GM18520 (cell line): Measurements from ENCODE around the gene NTMT1.
"Not testable (repeated sequence)": the region's sequence is repeated elsewhere in the genome, so short reads cannot be mapped to it uniquely, and the experiment has no call there.

Source experiments
- ATAC-seq: cut with Tn5 transposase; IDR thresholded peaks from one replicate; pipeline ENCODE4 v1.9.1; 2021; ENCODE audit not compliant: unreplicated experiment

NTMT1 gene

DNA sequence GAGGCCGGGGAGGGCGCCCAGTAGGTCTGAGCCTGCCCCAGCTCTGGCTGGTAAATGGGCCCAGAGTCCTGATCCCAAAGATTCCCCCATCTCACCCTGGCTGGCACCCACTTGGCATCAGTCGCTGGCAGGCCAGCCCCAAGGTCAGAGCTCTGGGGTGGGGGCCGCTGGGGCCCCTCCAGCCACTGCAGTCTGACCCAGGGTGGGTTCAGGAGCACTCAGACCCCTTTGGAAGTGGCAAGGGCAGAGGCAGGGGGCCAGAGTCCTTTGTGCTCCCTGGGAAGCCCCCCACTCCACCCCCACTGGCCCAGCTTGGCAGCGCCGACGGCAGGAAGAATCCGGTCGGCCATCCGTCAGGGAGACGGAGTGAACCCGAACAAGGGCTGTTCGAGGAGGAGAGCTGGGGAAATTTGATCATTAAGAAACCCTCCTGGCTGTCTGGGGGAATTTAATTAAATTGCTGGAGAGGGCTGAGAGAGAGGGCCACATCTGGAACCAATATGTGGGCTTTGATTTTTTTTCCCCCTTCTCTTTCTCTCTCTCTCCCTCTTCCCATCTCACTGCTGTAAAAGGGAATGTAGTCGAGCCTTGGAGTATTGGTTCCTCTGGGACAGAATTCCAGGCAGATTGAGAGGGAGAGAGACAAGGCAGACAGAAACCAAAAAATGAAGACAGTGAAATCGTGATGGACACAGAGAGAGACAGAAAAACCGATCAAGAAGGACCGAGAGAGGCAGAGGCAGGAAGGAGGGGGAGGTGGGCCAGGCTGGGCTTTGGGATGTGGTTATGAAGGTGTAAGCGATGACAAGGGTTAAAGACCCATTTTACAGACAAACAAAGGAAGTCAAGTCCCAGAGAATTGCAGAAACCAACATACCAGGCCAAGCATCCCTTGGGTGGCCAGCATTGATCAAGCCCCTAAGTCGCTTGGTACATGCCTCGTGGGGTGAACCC is 24.0 kb downstream of the NTMT1 start:
- no peak for ATAC-seq

DNA sequence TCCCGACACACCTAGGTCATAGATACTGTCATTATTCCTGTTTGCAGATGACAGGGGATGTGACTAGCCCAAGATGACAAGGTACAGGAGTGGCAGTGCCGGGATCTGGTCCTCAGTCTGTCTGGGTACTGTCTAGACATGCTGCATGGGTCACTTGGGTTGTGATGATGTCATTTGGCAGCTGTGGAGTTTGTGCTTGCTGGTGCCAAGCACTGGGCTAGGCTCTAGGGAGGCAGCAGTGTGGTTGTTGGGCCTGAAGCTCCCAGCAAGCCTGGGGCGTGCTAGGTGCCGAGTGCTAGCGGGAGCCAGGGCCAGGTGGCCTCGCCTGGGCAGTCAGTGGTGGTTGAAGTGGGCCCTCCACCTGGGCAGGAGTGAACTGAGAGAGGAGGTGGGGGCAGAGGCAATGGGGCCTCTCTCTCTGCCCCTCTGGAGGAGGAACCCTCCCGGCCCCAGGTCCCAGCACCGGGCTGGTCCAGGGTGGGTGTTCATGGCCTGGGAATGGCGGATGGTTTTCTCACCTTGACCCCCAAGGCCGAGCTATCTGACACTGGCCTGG is 24.8 kb downstream of the NTMT1 start:
- no peak for ATAC-seq

DNA sequence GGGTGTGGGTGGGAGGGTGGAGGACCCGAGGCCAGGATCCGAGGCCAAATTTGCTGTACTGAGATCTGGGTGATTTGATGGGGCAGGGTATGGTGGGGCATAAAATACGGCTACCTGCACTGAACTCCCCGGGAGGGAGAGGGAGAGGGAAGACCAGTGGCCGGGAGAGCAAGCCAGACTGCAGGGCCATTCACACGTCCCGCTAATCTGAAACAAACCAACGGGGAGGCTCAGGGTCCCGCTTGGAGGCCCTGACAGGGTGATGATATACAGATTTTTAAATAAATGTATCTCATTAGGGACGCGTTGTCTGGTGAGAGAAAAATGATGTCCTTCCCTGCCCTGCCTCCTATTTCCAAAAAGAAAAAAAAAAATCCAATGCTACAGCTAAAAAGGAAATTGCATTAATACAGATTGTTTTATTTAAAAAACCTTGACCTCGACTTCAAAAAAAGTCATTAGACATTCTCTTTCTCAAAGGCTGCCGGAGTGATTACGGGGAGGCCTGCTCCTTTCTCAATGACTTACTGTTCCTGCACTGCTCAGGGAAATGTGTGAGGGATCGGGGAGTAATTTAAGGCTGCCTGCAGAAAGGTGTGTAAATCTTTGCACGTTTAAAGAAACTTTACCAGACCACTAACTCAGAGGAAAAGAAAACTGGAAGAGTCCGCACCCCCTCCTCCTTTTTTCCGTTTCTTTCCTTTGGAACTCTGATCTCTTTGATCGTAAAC is 28.0 kb downstream of the NTMT1 start:
- no peak for ATAC-seq

DNA sequence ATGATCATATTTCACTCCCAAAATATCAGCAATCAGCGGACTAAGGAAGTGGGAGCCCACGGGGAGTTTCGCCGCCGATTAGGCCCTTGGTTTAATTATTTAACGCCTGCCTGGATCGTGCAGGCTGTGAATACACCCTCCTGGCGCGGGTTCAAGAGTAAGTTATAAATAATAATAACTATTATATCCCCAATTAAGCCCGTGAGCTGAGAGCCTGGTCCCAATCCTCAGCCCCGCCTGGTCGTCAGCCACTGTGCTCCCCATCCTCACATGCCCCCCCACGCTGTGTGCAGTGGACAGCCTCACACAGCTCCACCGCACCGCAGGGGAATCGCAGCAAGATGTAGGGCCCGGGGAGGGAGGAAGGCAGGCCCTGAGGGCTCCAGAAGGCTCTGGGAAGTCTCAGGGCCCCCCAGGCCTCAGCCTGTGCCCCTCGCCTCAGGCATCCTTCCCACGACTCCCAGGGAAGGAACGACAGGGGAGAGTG is 28.6 kb downstream of the NTMT1 start:
- ATAC-seq = no peak

DNA sequence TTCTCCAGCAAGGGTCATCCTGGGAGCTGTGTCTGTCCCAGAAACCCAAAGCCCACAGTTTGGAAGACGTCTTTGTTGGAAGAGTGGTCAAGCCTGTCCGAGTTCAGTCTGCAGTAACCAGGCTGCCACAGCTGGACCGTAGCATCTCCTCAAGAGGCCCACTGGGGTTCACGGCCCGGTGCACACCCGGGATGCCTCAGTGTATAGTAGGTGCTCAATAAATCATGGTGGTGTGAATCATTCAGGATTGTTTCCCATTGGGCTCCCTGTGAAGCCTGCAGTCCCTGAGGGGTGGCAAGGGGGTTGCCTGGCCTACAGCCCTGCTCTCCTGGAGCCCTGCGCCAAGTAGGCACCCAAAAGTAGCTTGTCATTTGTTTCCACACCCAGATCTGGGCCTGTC is 29.2 kb downstream of the NTMT1 start:
- no peak for ATAC-seq

- no peak for ATAC-seq
These were observed 29.7 kb downstream of the NTMT1 start for GRCh38 chr9:129655696-129656095.

DNA sequence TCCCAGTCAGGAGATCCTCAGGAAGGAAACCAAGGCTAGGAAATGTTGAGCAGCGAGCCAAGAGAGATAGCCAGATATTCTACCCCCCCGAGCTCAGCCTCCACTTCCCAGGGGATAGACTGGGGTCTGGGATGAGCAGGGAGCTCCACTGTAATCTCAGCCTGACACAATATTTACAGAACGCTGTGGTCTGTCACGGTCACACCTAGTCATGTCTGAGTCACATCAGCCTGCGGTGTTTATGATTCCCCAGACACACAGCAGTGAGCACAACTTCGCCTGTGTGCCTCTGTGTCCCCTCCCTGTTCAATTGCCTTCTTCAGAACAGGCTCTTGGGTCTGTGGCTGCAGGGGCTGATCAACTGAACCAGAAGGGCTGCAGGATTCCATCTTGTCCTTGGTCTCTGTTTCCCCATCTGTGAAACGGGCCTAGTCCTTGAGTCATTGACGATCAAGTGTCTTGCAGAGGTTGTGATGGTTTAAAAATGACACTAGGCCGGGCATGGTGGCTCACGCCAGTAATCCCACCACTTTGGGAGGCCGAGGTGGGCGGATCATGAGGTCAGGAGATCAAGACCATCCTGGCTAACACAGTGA is 30.9 kb downstream of the NTMT1 start:
- ATAC-seq = no peak

- no peak for ATAC-seq
These were observed 35.1 kb downstream of the NTMT1 start for GRCh38 chr9:129661029-129661428.

DNA sequence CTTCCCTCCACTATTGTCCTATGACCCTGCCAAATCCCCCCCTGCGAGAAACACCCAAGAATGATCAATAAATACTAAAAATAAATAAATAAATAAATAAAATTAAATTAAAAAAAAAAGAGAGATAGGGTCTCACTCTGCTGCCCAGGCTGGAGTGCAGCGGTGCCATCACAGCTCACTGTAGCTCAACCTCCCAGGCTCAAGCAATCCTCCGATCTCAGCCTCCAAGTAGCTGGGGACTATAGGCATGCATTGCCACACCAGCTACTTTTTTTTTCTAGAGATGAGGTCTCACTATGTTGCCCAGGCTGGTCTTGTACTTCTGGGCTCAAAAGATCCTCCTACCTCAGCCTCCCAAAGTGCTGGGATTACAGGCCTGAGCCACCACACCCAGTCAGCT is 36.3 kb downstream of the NTMT1 start:
- not testable (repeated sequence) for ATAC-seq

DNA sequence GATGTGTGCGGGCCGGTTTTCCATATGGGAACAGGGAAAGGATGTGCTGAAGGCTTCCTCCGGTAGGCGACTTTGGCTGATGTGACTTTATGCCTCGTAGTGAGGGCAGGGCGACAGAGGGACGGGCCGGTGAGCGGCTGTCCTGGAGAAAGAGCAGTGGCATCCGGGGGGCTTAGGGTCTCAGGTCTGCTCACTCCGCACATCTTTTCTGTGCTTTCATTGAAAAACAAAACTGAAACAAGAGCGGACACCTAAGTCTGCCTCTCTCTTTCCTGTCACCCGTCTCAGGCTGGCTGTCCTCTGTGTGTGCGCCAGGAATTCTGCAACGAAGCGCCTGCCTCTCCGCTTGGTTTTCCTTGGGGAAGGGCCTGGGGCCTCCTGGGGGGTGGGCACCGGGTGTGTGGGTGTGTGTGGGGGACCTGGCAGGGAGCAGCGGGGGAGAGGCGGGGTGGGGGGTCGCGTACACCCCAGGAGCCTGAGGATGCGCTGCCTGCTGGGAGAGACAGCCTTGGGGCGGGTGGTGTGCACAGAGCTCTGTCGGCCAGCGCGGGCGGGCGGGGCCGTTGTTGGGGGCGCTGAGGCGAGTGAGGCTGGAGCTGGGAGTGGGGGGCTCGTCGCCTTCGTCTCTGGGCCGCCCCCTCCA is 38.9 kb downstream of the NTMT1 start:
- no peak for ATAC-seq

DNA sequence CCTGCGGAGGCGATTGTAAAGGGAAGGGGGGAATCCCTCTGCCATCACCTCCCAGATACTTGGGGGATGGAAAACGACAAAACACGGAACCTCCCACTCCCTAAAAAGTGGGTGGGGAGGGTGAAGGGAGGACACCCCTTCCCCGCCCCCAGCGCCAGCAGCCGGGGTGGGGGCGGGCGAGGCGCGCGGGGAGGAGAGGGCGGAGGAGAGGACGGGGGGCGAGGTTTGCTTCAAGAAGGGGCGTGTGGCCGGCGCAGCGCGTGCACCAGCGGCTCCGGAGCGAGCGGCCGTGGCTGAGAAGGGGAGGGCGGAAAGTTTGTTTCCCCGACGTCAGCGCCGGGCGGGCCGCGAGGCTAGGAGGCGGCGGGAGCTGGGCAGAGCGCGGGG is 39.4 kb downstream of the NTMT1 start, which contains the start of gene PRRX2:
PRRX2 (plus strand) TSS at position 259 of the 387 bp plus-strand sequence. CDS start 221 bp downstream, outside the sequence.
- no peak for ATAC-seq

DNA sequence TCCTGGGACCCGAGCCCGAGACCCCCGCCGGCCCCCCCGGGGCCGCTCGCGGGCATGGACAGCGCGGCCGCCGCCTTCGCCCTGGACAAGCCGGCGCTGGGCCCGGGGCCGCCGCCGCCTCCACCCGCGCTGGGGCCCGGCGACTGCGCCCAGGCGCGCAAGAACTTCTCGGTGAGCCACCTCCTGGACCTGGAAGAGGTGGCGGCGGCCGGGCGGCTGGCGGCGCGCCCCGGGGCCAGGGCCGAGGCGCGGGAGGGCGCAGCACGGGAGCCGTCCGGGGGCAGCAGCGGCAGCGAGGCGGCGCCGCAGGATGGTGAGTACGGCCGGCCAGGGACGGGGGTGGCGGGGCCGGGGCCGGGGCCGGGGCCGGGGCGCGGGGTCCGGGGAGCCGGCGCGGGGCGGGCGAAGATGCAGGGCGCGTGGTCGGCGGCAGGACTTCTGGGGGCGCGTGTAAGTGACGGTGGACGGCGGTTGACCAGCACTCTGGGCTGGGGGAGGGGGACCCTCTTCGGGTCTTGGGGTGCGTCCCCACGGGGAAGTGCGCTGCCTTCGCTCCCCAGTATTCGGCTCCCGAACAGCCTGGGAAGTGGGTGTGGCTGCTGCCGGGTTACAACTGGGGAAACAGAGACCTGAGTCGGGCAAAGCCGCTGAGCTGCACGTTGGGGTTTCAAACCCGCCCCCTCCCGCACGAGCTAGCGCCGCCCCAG is 40.0 kb downstream of the NTMT1 start:
- no peak for ATAC-seq

DNA sequence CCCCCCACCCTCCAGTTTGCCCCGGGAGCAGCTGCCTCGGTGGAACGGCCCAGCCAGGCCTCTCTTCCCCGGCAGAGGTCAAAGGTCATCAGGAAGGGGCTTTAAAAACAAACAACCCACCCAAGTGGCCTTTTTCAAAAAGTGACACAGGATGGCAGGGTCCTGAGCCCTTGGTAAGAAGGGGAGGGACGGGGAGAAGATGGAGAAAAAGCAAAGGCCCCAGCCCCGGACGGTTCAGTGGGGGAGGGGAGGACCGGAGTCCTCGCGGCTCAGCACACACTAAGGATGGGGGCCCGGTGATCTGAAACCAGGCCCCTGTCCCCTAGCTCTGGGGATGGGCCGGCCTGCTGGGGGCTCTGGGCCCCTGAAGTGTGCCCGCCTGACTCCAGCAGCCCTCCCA is 40.6 kb downstream of the NTMT1 start:
- no peak for ATAC-seq

- no peak for ATAC-seq
These were observed 41.4 kb downstream of the NTMT1 start for GRCh38 chr9:129667378-129667777.

DNA sequence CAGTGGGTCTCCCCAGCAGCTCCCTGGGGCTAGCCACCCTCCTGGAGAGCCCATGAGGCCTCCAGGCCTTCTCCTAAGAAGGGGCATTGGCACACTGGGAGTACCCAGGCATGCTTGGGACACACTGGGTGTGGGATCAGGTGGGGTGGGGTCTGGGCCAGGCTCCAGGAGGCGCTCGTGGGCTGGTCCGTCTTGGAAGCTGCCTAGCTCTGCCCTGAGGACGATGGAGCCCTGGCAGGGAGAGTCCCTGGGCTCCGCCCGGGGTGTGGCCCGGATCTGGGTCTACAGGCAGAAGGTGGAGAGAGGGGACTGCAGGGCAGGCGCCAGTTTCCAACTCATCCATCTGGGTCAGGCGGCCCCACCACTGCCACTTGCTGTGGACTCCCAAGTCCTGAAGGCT is 41.9 kb downstream of the NTMT1 start:
- ATAC-seq = no peak

GRCh38 chr9:129669141-129669718 is 43.3 kb downstream of the NTMT1 start:
- no peak for ATAC-seq

- ATAC-seq = no peak
These were observed 44.0 kb downstream of the NTMT1 start for GRCh38 chr9:129669946-129670345.

- no peak for ATAC-seq
These were observed 45.1 kb downstream of the NTMT1 start for GRCh38 chr9:129671065-129671464.

- no peak for ATAC-seq
These were observed 45.6 kb downstream of the NTMT1 start for GRCh38 chr9:129671519-129671918.

GRCh38 chr9:129672702-129673101 is 46.7 kb downstream of the NTMT1 start:
- ATAC-seq = no peak
